Keratinocyte (primary cell): Measurements from ENCODE around the gene ZRANB1. TPM values are rescaled to one million over a fixed set of nuclear protein-coding genes. Genes with fewer than 3 reads are reported as not detected.

Experiments
- DNase-seq: peaks from one replicate; pipeline ENCODE4 v3.0.0-alpha.2; 2011; ENCODE audit warnings: low read depth, missing footprints, low spot score
- FAIRE-seq: peaks from 2 replicates; lab custom pipeline; 2011; peaks lifted over from hg19 to GRCh38; lab: Jason Lieb, UNC
- H2AFZ ChIP-seq: 2 replicates; pipeline ENCODE4 v1.6.0; 2012; ENCODE audit warnings: low read length, control low read depth, inconsistent platforms; ENCODE audit not compliant: control insufficient read depth
- H3K27ac ChIP-seq: 2 replicates; pipeline ENCODE4 v1.5.1; 2011; ENCODE audit warnings: low read length; ENCODE audit not compliant: control insufficient read depth, insufficient read depth
- H3K27me3 ChIP-seq: 3 replicates; pipeline ENCODE4 v1.6.0; 2011; ENCODE audit warnings: low read length; ENCODE audit not compliant: control insufficient read depth, insufficient read depth; ENCODE audit errors: extremely low read depth
- H3K36me3 ChIP-seq, 2 experiments: 2 replicates in 1 of 2; 3 replicates in 1 of 2; pipeline ENCODE4 v1.5.1; 2011; ENCODE audit warnings: low read length in 2 of 2, mild to moderate bottlenecking in 1 of 2; ENCODE audit not compliant: control insufficient read depth in 2 of 2, insufficient read depth in 2 of 2; ENCODE audit errors: extremely low read depth in 1 of 2
- H3K4me1 ChIP-seq: 3 replicates; pipeline ENCODE4 v1.5.1; 2011; ENCODE audit warnings: low read length; ENCODE audit not compliant: control insufficient read depth, insufficient read depth; ENCODE audit errors: extremely low read depth
- H3K4me2 ChIP-seq: 3 replicates; pipeline ENCODE4 v1.6.0; 2011; ENCODE audit warnings: low read depth, low read length; ENCODE audit not compliant: control insufficient read depth, insufficient read depth; ENCODE audit errors: extremely low read depth
- H3K4me3 ChIP-seq, 3 experiments: fragments of 200-600 bp in 1 of 3; sonication (generic) in 1 of 3; 2 replicates in 2 of 3; 3 replicates in 1 of 3; pipeline ENCODE4 v1.5.1; 2011 to 2016; ENCODE audit warnings: low read length in 3 of 3, mild to moderate bottlenecking in 3 of 3, control low read depth in 2 of 3, inconsistent platforms in 1 of 3, low read depth in 1 of 3, mixed read lengths in 1 of 3, mixed run types in 1 of 3, moderate library complexity in 1 of 3; ENCODE audit not compliant: control insufficient read depth in 2 of 3, insufficient read depth in 2 of 3; ENCODE audit errors: extremely low read depth in 1 of 3
- H3K79me2 ChIP-seq: 2 replicates; pipeline ENCODE4 v1.6.0; 2012; ENCODE audit warnings: low read length; ENCODE audit not compliant: control insufficient read depth, insufficient read depth
- H3K9ac ChIP-seq: 3 replicates; pipeline ENCODE4 v1.6.0; 2011; ENCODE audit warnings: low read length; ENCODE audit not compliant: control insufficient read depth, insufficient read depth; ENCODE audit errors: extremely low read depth
- H3K9me1 ChIP-seq: 3 replicates; pipeline ENCODE4 v1.6.0; 2011; ENCODE audit warnings: low read length; ENCODE audit not compliant: control insufficient read depth, insufficient read depth; ENCODE audit errors: extremely low read depth
- H3K9me3 ChIP-seq: 2 replicates; pipeline ENCODE4 v1.5.1; 2012; ENCODE audit warnings: low read depth, low read length; ENCODE audit not compliant: control insufficient read depth
- H4K20me1 ChIP-seq: 3 replicates; pipeline ENCODE4 v1.6.0; 2011; ENCODE audit warnings: low read length; ENCODE audit not compliant: control insufficient read depth, insufficient read depth; ENCODE audit errors: extremely low read depth
- EZH2 ChIP-seq: IDR thresholded peaks from one replicate; pipeline ENCODE4 v1.6.1; 2012; ENCODE audit warnings: inconsistent platforms, mild to moderate bottlenecking, low read length, moderate library complexity
- dilution Hi-C: fragments of 300-500 bp; cut with MboI; formaldehyde crosslinking; loops from one replicate; pipeline ENCODE4 v1.7.0; 2020; ENCODE audit warnings: low sequenced_read_pairs; ENCODE audit not compliant: extremely low pct_ligation_motif_present
- polyA plus RNA-seq, 5 experiments: library from polyadenylated mRNA; depleted of rRNA in 3 of 5; stranded (reverse) in 3 of 5; stranded (forward) in 1 of 5; unstranded in 1 of 5; fragments of >200 nt; gene quantifications; 1 replicate in 1 of 5; 2 replicates in 3 of 5; 3 replicates in 1 of 5; pipeline versions ENCODE4 v1.2.1 to v1.2.3, GENCODE V29; 2011 to 2012; ENCODE audit warnings: missing spikeins in 2 of 5, low read depth in 1 of 5, low replicate concordance in 1 of 5
- TF ChIP-seq, protein P1 (sequence below), 3 experiments: IDR thresholded peaks in 1 of 3; conservative IDR thresholded peaks in 1 of 3; optimal IDR thresholded peaks in 1 of 3; 2 replicates in 2 of 3; 3 replicates in 1 of 3; pipeline versions ENCODE3 to v1.5.1; 2011; ENCODE audit warnings: low read length in 3 of 3, mild to moderate bottlenecking in 3 of 3, moderate library complexity in 2 of 3, control low read depth in 1 of 3, inconsistent platforms in 1 of 3; ENCODE audit not compliant: insufficient read depth in 2 of 3; ENCODE audit errors: extremely low read depth in 1 of 3

The ZRANB1 gene
- polyA plus RNA-seq, 1 donor (not counting 4 experiments of a cell fraction or from before 2014, with no cell fraction given) = 9.3 TPM

DNA sequence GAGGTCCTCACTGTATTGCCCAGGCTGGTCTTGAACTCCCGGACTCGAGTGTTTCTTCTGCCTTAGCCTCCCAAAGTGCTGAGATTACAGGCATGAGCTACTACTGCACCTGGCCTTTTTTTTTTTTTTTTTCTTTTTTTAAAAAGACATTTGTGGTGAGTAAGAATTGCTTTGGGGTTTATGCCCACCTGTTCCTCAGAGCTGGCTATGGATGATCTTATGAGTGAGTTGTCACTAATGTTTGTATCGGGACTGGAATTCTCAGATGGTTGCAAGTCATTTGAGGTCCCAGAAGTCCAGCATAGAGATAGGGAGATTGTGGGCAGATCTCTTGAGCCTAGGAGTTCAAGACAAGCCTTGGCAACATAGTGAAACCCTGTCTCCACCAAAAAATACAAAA is 35.2 kb downstream of the ZRANB1 start:
- Histone ChIP-seq H3K4me2 (no peak overlapping the region), H3K9ac (no peak overlapping the region), H3K27me3 (no peaks in the 10 kb centered on the region), H3K9me3 (no peaks in the 10 kb centered on the region), H2AFZ (no peak overlapping the region), H3K9me1 (no peaks in the 10 kb centered on the region), H3K36me3 (peaks cover 4 to 5% of the 10 kb centered on the region in 2 experiments), H3K4me1 (no peaks in the 10 kb centered on the region), H3K79me2 (peaks cover 3% of the 10 kb centered on the region), H4K20me1 (no peaks in the 10 kb centered on the region), H3K4me3 (no peak overlapping the region), H3K27ac (no peak overlapping the region)
- DNase-seq = no peak
- no peak for FAIRE-seq
- TF ChIP-seq, protein P1, sequence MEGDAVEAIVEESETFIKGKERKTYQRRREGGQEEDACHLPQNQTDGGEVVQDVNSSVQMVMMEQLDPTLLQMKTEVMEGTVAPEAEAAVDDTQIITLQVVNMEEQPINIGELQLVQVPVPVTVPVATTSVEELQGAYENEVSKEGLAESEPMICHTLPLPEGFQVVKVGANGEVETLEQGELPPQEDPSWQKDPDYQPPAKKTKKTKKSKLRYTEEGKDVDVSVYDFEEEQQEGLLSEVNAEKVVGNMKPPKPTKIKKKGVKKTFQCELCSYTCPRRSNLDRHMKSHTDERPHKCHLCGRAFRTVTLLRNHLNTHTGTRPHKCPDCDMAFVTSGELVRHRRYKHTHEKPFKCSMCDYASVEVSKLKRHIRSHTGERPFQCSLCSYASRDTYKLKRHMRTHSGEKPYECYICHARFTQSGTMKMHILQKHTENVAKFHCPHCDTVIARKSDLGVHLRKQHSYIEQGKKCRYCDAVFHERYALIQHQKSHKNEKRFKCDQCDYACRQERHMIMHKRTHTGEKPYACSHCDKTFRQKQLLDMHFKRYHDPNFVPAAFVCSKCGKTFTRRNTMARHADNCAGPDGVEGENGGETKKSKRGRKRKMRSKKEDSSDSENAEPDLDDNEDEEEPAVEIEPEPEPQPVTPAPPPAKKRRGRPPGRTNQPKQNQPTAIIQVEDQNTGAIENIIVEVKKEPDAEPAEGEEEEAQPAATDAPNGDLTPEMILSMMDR (optimal IDR thresholded peaks at IDR 0.05 in 1 of 3, IDR thresholded peaks at IDR 0.05 in 1 of 3, conservative IDR thresholded peaks at IDR 0.05 in 1 of 3; ENCODE audit: extremely low read depth in 1 of 3, insufficient read depth in 2 of 3, low read length in 3 of 3) = no peak
- TF ChIP-seq EZH2 = no peak
- dilution Hi-C loops = no loop called here

DNA sequence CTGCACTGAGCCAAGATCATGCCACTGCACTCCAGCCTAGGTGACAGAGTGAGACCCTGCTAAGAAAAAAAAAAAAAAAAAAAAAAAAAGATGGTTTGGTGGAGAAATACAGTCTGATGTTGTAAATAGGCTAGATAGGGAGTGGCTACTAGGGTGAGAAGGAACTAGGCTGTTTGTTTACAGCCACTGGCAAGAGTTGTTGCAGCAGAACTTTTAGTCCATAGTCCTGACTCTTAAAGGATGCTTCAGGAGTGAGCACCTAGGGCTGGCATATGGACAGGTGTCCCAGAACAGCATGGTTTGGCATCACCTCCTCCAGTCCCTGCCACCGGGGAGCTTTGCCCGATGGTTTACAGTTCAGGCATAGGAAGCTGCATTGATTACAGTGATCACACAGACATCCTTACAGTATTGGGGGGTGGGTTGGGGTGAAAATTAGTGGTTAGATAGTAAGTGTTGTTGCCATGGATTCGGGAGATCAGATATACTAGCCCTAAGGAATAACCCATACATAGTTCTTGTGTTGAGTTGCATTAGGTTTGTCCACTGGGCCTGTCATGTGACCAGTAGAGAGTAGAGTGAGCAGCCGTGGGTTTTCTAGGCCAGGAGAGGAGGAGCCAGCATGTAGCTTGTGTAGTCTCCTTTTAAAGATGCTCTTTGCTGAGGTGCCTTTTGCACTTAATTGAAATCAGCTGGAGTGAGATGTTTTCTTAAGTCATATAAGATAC is 35.9 kb downstream of the ZRANB1 start:
- H3K9me1 ChIP-seq = no peaks in the 10 kb centered on the region
- H3K9me3 ChIP-seq = no peaks in the 10 kb centered on the region
- H3K4me1 ChIP-seq = no peaks in the 10 kb centered on the region
- FAIRE-seq = no peak
- no peak overlapping the region for H3K4me2 ChIP-seq
- H3K9ac ChIP-seq = no peak overlapping the region
- dilution Hi-C loops = no loop called here
- H3K4me3 ChIP-seq = no peak overlapping the region
- no peak overlapping the region for H3K27ac ChIP-seq
- peaks cover 3% of the 10 kb centered on the region for H3K79me2 ChIP-seq
- H4K20me1 ChIP-seq = no peaks in the 10 kb centered on the region
- no peaks in the 10 kb centered on the region for H3K27me3 ChIP-seq
- H2AFZ ChIP-seq = no peak overlapping the region
- H3K36me3 ChIP-seq = peaks cover 4 to 7% of the 10 kb centered on the region in 2 experiments
- no peak for DNase-seq
- TF ChIP-seq, protein P1 (optimal IDR thresholded peaks at IDR 0.05 in 1 of 3, IDR thresholded peaks at IDR 0.05 in 1 of 3, conservative IDR thresholded peaks at IDR 0.05 in 1 of 3; ENCODE audit: extremely low read depth in 1 of 3, insufficient read depth in 2 of 3, low read length in 3 of 3) = no peak
- no peak for TF ChIP-seq EZH2
